Stimulated activated CD8-positive, alpha-beta memory T cell treated with anti-CD3 and anti-CD28 coated beads, Interleukin-7, amount 100 ng/mL, for 1 hour (primary cell): ENCODE results near the gene SH3RF3.
A peak's percentile ranks its signal among the peaks of the same experiment; 100 is the strongest.

Source experiments
- DNase-seq, 2 donors: peaks; one replicate each; pipeline ENCODE4 v3.0.0-alpha.2; 2020; ENCODE audit warnings: low read depth in 2 of 2

The SH3RF3 gene

DNA sequence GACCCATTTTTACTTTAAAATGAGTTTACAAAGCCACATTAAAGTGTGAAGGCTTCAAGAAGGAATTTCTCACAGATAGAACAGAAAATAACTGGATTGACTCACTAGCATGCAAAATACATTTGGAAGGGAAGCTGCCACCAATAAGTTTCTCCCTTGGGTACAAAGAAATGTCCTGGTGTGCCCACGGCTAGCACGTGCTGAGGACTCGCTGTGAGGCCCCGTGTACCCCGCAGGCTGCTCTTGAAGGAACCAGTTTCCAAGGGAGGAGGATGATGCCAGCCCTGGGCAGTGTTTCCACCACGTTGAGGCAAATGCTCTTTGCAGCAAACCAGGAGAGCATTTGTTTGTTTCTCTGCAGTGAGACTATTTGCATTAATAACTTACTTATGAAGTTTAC is 207.3 kb downstream of the SH3RF3 start:
- DNase-seq, result no peak

DNA sequence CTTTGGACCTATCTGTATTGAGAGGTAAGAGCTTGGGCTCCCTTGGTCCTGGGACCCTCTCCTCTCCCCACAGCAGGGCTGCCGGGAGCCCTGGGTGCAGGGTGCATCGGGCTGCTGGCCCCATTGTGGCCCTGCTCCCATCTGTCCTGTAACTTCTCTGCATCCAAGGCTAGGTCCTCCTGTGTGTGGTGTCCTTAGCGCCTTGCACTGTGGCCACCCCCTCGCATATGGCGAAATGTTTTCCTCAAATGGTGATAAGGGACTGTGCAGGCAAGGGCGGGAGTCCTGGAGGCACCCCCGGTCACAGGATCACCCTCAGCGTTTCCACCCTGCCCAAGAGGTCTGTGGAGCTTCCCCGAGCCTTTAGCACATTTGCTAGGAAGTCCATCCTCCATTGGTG is 208.2 kb downstream of the SH3RF3 start:
- no peak for DNase-seq

DNA sequence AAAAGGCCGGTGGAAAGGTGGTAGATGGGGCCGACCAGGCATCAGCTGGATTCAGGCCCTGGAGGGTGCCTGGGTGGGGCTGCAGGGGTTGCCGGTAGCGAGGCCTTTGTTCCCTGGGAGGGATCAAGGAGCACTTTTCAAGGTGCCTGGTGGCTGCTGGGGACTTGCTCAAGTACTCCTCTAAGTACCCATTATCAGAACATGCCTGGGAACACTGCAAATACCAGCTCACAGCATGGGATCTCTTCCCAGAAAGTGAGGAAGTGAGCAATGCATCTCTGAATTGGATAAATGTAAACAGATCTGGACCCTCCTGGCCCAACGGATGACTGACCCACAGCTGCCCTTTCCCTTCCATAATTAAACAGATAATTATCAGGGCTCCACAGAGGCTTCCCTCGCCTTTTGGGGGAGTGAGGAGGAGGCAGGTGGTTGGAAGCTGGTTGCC is 210.5 kb downstream of the SH3RF3 start:
- DNase-seq, result no peak

DNA sequence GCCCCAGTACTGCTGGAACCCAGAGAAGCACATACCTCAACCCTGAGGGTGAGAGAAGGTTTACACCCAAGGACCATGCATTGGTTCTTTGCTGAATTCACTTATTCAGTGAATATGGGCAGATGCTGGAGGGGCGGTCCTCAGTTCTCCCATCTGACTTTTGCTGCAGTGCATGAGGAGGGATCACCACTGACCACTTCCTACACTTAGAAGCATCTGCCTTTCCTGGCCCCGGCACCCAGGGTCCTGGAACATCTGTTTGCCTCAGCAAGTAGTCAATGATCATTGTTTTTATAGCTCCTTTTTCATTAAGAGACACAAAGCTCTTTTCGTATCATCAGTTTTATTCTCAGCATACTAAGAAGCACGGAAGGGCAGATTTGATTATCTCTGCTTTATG is 211.4 kb downstream of the SH3RF3 start:
- DNase-seq, result no peak

DNA sequence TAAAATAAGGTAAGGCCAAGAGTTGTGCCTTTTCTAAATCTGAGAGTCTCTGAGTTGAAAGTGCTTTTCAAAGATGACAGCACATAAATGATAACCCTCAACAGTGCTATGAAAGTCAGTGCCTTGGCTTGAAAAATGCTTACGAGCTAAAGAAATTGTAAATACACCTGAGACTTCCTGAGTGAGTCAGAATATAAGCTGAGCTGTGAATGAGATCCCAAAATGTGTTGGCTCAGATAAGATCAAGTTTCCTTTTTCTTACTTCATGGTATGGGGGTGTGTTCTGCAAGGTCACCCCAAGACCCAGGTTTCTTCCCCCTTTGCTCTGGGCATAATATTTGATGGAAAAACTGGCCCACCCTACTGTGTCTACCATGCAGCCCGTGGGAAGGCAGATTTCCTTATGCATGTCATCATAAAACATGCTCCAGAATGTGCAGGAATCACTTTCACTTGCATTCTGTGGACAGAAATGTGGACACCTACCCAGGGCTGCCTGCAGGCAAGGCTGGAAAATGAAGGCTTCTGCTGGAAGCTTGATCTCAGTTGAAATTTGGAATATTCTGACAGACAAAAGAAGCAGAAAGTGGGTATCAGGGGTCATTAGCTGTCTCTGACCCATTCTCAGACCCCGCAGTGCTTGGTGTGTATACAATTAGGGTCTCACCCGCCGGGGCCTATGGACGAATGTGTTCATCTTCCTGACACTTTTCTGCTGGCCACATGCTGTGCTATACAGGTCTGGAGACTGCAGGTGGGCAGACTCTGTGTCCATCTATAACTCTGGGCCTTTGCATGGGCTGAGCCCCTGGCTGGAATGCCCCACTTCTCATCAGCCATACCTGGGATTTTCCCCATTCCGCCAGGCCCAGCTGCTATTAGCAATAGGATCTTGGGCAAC is 212.6 kb downstream of the SH3RF3 start:
- no peak for DNase-seq

DNA sequence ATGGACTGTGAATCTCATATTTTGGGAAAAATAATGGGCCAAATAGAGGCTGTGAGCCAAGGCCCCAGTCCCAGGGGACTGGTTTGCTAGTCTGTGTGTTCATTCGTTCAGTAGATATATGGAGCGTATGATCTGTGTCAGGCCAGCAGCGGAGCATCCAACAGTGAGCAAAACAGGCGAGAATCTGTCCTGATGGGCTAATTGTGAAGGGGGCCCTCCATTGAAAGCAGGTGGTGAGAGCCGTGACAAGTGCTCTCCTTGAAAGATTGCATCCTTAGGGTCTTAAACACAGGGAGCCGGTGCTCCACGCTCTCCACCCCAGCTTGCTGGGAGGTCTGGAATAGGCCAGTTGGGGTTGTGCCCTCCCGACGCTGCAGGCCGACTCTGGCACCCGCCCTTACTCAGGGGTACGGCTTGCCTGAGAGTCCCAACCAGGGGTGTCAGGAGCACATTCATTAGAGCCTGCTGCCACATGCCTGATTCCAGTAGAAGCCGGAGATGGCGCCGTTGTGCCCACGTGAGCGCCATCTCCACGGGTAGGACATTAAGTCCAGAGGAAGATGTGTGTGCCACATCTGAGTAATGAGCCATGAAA is 213.3 kb downstream of the SH3RF3 start:
- no peak for DNase-seq

DNA sequence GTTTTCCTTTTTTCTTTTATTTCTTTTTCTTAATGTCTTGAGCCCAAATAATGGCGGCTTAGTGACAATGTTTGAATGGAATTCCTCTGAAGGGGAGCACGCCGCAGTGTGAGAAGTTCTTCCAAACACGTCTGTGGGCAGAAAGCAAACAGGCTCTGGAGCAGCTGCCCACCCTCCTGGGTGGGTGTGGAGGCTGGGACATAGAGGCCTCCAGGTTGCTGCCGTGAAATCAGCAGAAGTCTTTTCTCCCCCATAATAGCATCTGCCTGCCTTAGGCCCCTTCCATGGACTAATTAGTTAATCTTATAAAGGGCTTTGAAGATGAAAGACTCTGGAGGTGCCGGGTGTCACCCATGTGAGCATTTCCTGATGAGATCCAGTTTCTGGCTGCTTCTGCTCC is 213.9 kb downstream of the SH3RF3 start:
- DNase-seq, result no peak

DNA sequence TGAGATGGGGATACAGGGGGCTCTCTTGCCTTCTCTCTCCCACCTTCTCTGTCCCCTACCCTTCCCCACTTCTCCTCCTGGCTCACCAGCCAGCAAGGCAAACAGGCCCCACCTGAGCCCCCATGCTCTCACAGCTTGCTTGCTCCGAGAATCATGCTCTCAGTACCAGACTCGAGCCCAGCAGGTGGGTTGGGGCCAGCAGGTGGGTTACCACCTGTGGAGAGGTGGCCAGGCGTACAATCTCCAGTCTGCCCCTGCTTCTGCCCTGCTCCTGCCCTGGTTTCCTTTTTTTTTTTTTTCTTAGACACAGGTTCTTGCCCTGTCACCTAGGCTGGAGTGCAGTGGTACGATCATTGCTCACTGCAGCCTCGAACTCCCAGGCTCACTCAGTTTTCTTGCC is 214.5 kb downstream of the SH3RF3 start:
- DNase-seq, result no peak

DNA sequence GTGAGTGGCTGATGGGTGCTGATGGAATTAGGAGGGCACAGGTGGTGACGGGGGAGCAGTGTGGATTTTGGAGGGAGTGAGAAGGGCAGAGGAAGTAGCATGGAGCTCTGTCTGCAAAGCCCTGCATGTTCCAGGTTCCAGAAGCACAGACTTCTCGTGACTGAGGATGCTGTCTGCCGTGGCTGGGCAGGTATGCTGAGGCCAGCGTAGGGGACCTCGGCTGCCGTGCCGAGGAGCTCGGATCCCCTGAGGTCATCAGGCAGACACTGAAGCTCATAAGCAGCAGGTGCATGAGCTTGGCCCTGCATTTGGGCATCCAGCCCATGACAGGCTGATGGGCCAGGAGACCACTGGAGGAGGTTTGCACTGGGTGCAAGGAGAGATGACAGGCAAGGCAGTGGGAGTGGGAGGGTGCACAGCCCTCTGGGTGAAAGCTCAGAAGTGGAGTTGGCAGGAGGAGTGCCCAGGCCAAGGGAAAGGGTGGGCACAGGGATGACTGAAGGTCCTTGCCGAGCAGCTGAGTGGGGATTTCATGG is 215.3 kb downstream of the SH3RF3 start:
- DNase-seq, result no peak

DNA sequence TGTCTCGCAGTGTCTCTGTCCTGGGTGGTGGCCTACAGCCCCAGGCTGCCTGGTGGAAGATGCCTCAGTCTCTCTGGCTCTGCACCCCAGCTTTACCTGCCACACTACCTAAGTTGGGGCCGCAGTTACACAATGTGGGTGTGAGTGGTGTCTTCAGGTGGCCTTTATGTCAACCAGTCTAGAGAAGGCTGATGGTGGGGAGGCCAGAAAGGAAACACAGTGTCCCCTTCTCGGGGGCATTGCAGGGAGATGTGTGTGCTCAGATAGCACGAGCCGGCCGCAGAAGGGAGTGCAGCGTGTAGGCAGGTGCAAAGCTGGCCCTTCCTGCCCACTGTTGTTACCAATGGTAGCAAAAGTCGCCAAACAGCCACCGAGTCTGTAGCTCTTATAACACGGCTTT is 216.1 kb downstream of the SH3RF3 start:
- DNase-seq, result no peak

DNA sequence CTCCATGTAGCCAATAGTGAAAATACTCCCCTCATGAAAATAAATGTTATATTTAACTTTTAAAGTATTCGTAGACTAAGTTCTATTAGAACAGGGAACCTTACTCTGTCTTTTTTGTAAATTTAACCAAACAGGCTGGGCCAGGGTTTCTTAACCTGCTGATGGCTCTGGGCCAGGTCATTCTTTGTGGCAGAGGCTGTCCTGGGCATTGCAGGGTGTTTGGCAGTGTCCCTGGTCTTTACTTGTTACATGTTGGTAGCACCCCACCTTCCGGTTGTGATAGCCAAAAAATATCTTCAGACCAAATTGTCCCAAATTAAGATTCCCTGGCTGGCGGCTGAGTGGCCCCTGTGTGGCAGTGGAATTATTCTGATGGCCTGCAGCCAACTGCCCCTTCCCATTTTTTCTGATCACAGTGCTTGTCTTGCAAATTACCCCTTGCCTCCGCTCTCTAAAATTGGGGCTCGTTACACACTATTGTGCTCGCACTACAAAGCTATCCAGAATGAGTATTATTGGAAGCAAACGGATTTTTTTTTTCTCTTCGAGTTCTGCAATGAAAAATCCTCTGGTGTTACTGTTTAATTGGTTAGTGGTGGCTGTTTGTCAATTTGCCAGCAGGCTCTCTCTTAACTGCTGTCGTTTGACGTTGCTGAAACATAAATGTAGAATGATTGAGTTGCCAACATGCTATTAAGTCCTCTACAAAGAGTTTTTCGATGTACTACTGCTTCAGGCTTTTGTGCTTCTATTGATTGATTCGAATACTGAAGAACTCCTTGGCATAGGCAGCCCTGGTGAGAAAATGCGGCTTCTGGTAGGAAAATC is 216.9 kb downstream of the SH3RF3 start:
- no peak for DNase-seq

DNA sequence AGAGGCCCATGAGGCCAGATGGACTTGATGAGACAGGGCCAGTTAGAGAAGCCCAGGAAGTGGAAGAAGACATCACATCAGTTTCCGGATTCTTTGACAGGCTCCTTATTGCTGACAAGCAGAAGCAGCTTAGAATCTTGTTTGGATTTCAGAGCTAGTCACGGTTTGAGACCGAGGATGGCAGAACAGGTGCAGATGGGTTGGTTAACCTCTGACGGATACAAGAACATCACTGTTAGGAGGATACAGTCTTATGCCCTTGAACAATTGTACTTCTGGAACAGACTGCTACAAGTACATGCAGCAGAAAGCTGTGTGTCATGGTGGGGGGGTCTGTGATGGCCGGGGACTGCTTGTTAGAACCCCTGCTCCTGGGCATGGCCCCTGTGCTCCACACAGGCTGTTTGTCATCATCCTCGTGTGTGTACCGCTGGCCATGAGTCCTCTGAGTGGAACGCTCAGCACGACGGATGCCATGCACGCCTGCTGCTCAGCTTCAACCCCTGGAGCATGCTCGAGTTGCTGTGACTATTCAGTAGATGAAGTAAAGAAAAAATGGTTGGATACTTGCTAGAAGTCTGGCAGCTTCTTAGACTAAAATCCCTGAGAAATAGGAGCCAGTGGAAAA is 217.7 kb downstream of the SH3RF3 start:
- DNase-seq, result no peak

DNA sequence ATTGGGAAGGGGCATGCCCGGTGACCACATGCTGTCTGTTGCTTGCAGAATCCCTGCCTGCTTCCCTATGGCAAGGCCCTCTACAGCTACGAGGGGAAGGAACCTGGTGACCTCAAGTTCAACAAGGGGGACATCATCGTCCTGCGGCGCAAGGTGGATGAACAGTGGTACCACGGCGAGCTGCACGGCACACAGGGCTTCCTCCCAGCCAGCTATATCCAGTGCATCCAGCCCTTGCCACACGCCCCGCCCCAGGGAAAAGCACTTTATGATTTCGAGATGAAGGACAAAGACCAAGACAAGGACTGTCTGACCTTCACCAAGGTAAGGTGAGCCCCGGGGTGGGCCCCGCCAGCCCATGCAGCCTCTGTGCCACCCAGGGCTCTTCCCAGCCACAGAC is 218.6 kb downstream of the SH3RF3 start:
- no peak for DNase-seq

DNA sequence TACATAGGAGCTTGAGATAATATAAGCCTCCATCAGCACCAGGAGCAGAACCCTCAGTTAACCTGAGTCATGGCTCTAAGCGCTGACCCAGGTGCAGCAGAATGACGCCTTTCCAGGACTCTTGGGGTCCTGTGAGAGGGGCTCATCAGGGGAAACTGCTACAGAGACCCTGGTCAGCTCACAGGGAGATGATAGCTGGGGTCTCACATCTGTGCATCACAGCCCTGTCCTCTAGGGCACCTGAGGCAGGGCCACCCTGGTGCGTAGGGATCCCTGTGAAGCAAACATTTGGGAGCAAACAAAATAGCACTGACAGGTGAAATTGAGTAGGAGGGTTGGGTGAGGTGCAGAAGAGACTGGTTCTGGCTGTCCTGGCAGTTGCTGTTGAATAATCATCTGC is 219.2 kb downstream of the SH3RF3 start:
- DNase-seq, result no peak

DNA sequence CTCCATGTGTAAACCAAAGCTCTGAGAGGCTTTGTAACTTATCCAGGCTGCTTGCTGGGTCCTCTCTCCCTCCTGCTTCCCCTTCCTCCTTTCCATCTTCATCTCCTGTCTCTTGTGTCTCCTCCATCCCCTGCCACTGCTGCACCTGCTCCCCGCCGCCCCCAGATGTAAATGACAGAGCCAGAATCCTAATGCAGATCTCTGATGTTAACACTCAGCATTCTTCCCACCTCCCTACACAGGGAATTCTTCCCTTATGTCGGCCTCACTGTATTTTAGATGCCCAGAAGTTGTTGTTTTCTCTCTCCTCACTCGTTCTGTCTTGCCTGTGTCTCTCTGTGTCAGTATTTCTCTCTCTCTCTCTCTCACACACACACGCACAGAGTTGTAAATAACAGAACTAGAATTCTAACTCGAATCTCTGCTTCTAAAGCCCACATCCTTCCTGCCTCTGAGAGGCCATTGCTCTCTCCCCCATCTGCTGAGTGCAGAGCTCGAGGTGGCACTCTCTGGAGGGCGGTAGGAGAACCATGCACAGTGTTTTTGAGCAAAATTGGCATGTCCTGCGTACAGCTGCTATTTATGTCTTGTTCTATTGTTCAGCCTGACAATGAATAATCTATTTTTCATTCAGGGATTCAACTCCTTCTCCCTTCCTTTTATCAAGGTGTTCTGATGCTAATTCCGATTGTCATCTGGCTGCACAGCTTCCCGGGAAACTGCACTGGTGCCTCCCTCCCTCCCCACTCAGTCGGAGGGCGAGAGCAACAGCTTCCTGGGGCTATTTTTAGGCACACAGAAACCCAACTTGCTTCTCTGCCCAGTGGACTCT is 219.9 kb downstream of the SH3RF3 start:
- DNase-seq, result peak; percentile 16 to 18

DNA sequence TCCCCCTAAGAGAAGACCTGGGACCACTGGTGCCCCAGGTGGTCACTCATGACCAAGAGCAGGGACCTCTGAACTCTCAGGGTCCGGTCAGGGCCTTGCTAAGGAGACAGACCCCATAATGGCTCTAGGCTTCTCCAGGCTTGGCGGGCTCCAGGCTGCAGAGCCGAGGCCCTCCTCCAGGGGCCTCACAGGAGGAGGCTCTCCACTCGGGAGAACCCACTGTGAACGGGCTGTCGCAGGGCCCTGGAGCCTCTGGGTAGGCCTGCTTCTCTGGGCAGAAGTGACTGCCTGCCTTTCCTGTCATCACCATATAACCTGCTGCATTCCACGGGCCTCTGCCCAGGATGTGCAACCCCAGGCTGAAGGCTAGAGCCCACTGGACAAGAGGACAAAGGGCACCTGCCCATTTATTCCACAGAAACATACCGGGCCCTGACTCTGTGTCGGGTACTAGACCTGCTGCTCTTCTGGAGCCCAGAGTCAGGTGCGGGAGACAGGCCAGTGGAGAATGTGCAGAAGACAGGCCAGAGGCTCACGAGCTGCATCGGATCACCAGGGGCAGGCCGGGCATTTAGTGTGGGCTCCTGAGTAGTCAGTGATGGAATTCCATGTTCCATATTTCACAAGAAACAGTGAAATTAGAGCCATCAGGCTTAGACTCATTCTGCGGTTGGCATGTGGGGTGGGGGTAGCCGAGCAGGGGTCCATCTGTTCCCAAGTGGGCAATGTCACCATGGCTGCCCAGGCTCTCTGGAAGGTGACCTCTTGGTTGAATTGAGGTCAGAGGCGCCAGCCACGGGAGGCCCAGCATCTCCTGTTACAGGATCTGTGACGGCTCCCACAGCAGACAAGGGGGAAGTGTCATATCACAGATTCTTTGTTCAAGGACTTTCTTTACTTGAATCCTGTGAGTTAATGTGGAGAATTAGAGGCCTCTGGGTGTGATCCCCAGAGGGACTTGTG is 220.8 kb downstream of the SH3RF3 start:
- DNase-seq, result no peak

DNA sequence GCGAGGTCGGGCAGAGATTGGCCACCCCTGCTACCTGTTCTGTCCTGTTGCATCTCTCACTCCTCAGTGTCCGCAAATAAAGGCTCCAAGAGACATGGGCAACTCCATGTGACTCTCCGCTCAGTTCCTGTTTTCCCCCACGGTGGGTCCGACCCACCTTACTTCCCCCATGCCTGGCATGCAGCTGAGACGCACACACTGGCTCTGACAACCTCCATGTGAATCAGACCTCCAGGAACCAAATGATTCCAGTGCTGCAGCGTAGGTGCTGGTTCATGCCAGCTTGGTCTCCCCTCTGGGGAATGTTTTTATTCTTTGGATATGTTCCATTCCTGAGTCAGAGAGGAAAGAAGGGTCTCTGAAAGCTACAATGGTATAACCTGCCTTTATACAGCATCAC is 221.5 kb downstream of the SH3RF3 start:
- no peak for DNase-seq

DNA sequence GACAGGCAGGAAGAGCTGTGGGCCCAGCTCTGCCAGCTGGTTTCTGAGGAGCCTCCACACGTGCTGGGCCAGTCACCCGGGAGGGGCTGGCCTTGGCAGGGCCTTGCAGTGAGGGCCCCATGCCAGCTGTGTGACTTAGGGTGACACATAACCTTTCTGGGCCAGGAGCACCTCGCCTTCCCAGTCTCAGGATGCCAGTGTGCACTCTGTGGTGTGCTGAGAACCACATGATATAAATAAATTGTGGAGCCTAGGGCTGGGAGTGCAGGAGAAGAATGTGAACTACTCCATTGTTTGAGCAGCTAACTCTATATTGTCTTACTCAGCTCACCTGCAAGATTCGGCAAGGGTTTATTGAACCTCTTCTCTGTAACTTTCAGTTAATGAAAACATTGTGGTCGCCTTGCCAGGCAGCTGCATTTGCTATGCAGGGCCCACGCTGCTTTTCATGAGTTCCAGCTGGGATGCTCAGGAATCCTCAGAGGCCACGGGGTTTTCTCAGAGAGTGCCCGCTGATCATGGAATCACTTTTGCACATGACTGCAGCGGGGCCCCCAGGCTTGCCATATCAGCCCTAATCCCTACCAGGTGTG is 222.3 kb downstream of the SH3RF3 start:
- DNase-seq, result no peak
